MCF 10A (cell line): ENCODE measurements around the gene AP1S2. TPM values are rescaled to one million over a fixed set of nuclear protein-coding genes. Genes with fewer than 3 reads are reported as not detected.

Source experiments
- BruUV-seq: library from RNA; stranded (reverse); fragments of 400-500 nt; replicated peaks from 2 replicates; lab custom pipeline; 2021; lab: Mats Ljungman, UMichigan
- CTCF ChIA-PET: fragments of 300-600 bp; sonication (Branson Sonifier 250); formaldehyde crosslinking; extraction: SDS; loops from one replicate; lab custom pipeline; 2021; ENCODE audit warnings: antibody characterized with exemption, inconsistent platforms; lab: Yijun Ruan, JAX
- POLR2A ChIA-PET: fragments of 300-600, 350-650 bp; sonication (Branson Sonifier 250); formaldehyde crosslinking; extraction: SDS; loops from one replicate; lab custom pipeline; 2020; ENCODE audit warnings: antibody characterized with exemption, inconsistent platforms; lab: Yijun Ruan, JAX
- DNase-seq: peaks from one replicate; pipeline ENCODE4 v3.0.0-alpha.2; 2018; ENCODE audit not compliant: unreplicated experiment
- H3K27ac Mint-ChIP-seq: one replicate; pipeline ENCODE4 v1.8.0; 2022; ENCODE audit warnings: mild to moderate bottlenecking, low read depth, mixed read lengths; ENCODE audit not compliant: unreplicated experiment
- H3K27me3 Mint-ChIP-seq: one replicate; pipeline ENCODE4 v1.8.0; 2022; ENCODE audit warnings: mixed read lengths; ENCODE audit not compliant: insufficient read depth, unreplicated experiment
- H3K36me3 Mint-ChIP-seq: one replicate; pipeline ENCODE4 v1.8.0; 2022; ENCODE audit warnings: mild to moderate bottlenecking, moderate library complexity, mixed read lengths; ENCODE audit not compliant: insufficient read depth, unreplicated experiment
- H3K4me1 Mint-ChIP-seq: one replicate; pipeline ENCODE4 v1.8.0; 2022; ENCODE audit warnings: mixed read lengths; ENCODE audit not compliant: insufficient read depth, unreplicated experiment
- H3K4me3 Mint-ChIP-seq: one replicate; pipeline ENCODE4 v1.8.0; 2022; ENCODE audit warnings: mild to moderate bottlenecking, moderate library complexity, mixed read lengths; ENCODE audit not compliant: unreplicated experiment
- H3K9me3 Mint-ChIP-seq: one replicate; pipeline ENCODE4 v1.8.0; 2022; ENCODE audit warnings: mixed read lengths; ENCODE audit not compliant: unreplicated experiment
- CTCF ChIP-seq: fragments of 200-600 bp; IDR thresholded peaks from one replicate; pipeline ENCODE4 v1.8.0; 2022; ENCODE audit warnings: antibody characterized with exemption, mild to moderate bottlenecking; ENCODE audit not compliant: unreplicated experiment
- intact Hi-C: fragments of 100-400 bp; cut with micrococcal nuclease; formaldehyde crosslinking; loops from 2 replicates; pipeline ENCODE4 v1.14.1; 2022
- total RNA-seq: library from RNA; stranded (reverse); gene quantifications from 2 replicates; pipeline ENCODE4 v1.2.3, GENCODE V29; 2022

The AP1S2 gene
- total RNA-seq, 1 experiment from 2014 or later, result 9.4 TPM

DNA sequence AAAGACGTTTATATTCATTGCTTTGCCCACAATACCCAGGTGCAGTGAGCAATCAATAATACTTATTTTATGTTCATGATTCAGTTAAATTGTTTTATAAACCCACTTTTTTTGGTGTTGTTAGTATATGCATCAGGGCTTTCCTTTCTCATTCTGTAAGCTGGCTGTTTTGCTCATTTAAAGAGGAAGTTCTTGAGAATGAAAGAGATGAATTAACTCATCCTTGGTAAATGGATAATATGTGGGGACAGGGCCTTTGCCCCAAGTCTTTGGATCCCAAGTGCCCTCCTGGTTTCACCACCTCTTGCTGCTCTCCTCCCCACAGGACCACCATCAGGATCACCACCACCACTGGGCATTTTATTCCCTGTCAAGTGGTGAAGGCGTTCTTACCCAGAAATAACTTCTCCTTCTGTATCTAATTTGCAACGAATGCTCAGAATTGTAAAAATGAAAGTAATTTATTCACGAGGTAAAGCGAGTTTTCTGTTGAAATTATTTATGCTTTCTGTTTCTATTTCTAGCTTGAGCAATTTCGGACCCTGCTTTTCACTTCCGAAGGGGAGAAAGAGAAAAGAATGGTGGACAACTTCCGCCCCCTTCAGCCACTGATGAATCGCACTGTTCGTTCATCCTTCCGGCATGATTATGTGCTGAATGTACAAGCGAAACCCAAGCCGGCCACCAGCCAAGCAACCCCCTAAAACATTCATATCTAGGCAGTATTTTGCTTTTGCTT is 72.5 kb downstream of the AP1S2 start:
- Mint-ChIP-seq H3K27me3 (no peaks in the 10 kb centered on the region), H3K4me1 (no peaks in the 10 kb centered on the region), H3K9me3 (no peaks in the 10 kb centered on the region), H3K36me3 (peaks cover 17% of the 10 kb centered on the region), H3K4me3 (no peak overlapping the region), H3K27ac (no peak overlapping the region)
- TF ChIP-seq CTCF, result no peak
- no peak for DNase-seq
- BruUV-seq, result no TSS peak
- intact Hi-C loops, result no loop called here
- ChIA-PET CTCF (no interaction called here), POLR2A (interaction anchor here (0.8 kb wide), 1 partner anchor 87 kb away, joined by 3 read pairs; no protein-coding TSS in a partner anchor)

Other genes with a start within 250 kb of the AP1S2 start
- 1.5 and 1.8 TPM in 2 replicates for gene CLTRN, start 190.0 kb downstream of the AP1S2 start, total RNA-seq
- 15.3 and 21.2 TPM in 2 replicates for gene CA5B, start 116.5 kb downstream of the AP1S2 start, total RNA-seq
- 17.0 and 20.3 TPM in 2 replicates for gene ZRSR2, start 64.3 kb downstream of the AP1S2 start, total RNA-seq